GM23338 (cell line): ENCODE measurements around the gene SELENON. TPM values are rescaled to one million over a fixed set of nuclear protein-coding genes. Genes with fewer than 3 reads are reported as not detected.

ENCODE experiments used
- ATAC-seq: fragments of 200-7000 bp; cut with Tn5 transposase; 3 replicates; pipeline ENCODE4 v1.9.1; 2020
- DNase-seq: peaks from one replicate; pipeline ENCODE4 v3.0.0-alpha.2; 2015; ENCODE audit warnings: low spot score
- H2AFZ ChIP-seq: fragments of 200-600 bp; sonication (generic); 2 replicates; pipeline ENCODE4 v1.8.0; 2016; ENCODE audit warnings: antibody characterized with exemption, mild to moderate bottlenecking, moderate library complexity
- H3F3A ChIP-seq: fragments of 200-600 bp; sonication (generic); replicated peaks from 2 replicates; pipeline ENCODE4 v1.8.0; 2017; ENCODE audit warnings: antibody characterized with exemption, mixed run types, low read depth
- H3K27ac ChIP-seq: fragments of 200-600 bp; sonication (generic); 2 replicates; pipeline ENCODE4 v1.6.1; 2016; ENCODE audit warnings: low read depth
- H3K27me3 ChIP-seq: fragments of 200-600 bp; sonication (generic); 2 replicates; pipeline ENCODE4 v1.8.0; 2016; ENCODE audit warnings: mild to moderate bottlenecking, mixed run types, moderate library complexity; ENCODE audit not compliant: insufficient read depth
- H3K36me3 ChIP-seq: fragments of 200-600 bp; sonication (generic); 2 replicates; pipeline ENCODE4 v1.8.0; 2016; ENCODE audit warnings: mild to moderate bottlenecking; ENCODE audit not compliant: insufficient read depth
- H3K4me1 ChIP-seq: fragments of 200-600 bp; sonication (generic); 2 replicates; pipeline ENCODE4 v1.8.0; 2016; ENCODE audit warnings: mild to moderate bottlenecking, moderate library complexity; ENCODE audit not compliant: insufficient read depth
- H3K4me2 ChIP-seq: fragments of 200-600 bp; sonication (generic); 2 replicates; pipeline ENCODE4 v1.7.1; 2017; ENCODE audit warnings: mixed run types
- H3K4me3 ChIP-seq: fragments of 200-600 bp; sonication (generic); 2 replicates; pipeline ENCODE4 v1.6.1; 2016; ENCODE audit warnings: mixed run types
- H3K79me2 ChIP-seq: fragments of 200-600 bp; sonication (generic); replicated peaks from 2 replicates; pipeline ENCODE4 v1.8.0; 2017; ENCODE audit warnings: mild to moderate bottlenecking; ENCODE audit not compliant: insufficient read depth
- H3K9me2 ChIP-seq: fragments of 200-600 bp; sonication (generic); 2 replicates; pipeline ENCODE4 v1.8.0; 2017; ENCODE audit not compliant: insufficient read depth
- H4K20me1 ChIP-seq: fragments of 200-600 bp; sonication (generic); replicated peaks from 2 replicates; pipeline ENCODE4 v1.8.0; 2017; ENCODE audit warnings: mild to moderate bottlenecking; ENCODE audit not compliant: insufficient read depth
- H3K27ac Mint-ChIP-seq: 2 replicates; pipeline ENCODE4 v1.8.0; 2020; ENCODE audit warnings: inconsistent platforms, mild to moderate bottlenecking, moderate library complexity, mixed read lengths
- H3K27me3 Mint-ChIP-seq: 3 replicates; pipeline ENCODE4 v1.8.0; 2022; ENCODE audit warnings: low read depth, mild to moderate bottlenecking, moderate library complexity, mixed read lengths, inconsistent platforms; ENCODE audit not compliant: insufficient read depth, poor library complexity
- H3K36me3 Mint-ChIP-seq: 3 replicates; pipeline ENCODE4 v1.8.0; 2021; ENCODE audit warnings: low read depth, mild to moderate bottlenecking, inconsistent platforms, moderate library complexity, mixed read lengths
- H3K4me1 Mint-ChIP-seq: 3 replicates; pipeline ENCODE4 v1.8.0; 2020; ENCODE audit warnings: mild to moderate bottlenecking, inconsistent platforms, mixed read lengths
- H3K4me3 Mint-ChIP-seq: 3 replicates; pipeline ENCODE4 v1.8.0; 2021; ENCODE audit warnings: moderate library complexity, mild to moderate bottlenecking, inconsistent platforms, mixed read lengths
- H3K9me3 Mint-ChIP-seq: 3 replicates; pipeline ENCODE4 v1.8.0; 2020; ENCODE audit warnings: moderate library complexity, mild to moderate bottlenecking, inconsistent platforms, mixed read lengths
- CREB1 ChIP-seq: fragments of 250-450 bp; sonication (Bioruptor Pico); IDR thresholded peaks from 2 replicates; pipeline ENCODE4 v1.5.0; 2020; ENCODE audit warnings: low read depth, mild to moderate bottlenecking, moderate library complexity
- ETS1 ChIP-seq: IDR thresholded peaks from 2 replicates; pipeline ENCODE4 v1.6.1; 2016; ENCODE audit warnings: antibody characterized with exemption
- EZH2 ChIP-seq: fragments of 200-600 bp; sonication (generic); IDR thresholded peaks from one replicate; pipeline ENCODE4 v1.8.0; 2017; ENCODE audit warnings: antibody characterized with exemption, mild to moderate bottlenecking, low read depth; ENCODE audit not compliant: unreplicated experiment
- EZH2phosphoT487 ChIP-seq: fragments of 200-600 bp; sonication (generic); IDR thresholded peaks from one replicate; pipeline ENCODE4 v1.8.1; 2018; ENCODE audit warnings: antibody characterized with exemption; ENCODE audit not compliant: unreplicated experiment
- JUNB ChIP-seq: IDR thresholded peaks from one replicate; pipeline ENCODE4 v1.6.1; 2016; ENCODE audit warnings: antibody characterized with exemption; ENCODE audit not compliant: unreplicated experiment
- NANOG ChIP-seq: IDR thresholded peaks from 2 replicates; pipeline ENCODE4 v1.6.1; 2016; ENCODE audit warnings: antibody characterized with exemption, borderline replicate concordance
- POLR2AphosphoS5 ChIP-seq: IDR thresholded peaks from 2 replicates; pipeline ENCODE4 v1.6.1; 2016; ENCODE audit warnings: antibody characterized with exemption, low read depth
- REST ChIP-seq: IDR thresholded peaks from one replicate; pipeline ENCODE4 v1.6.1; 2018; ENCODE audit warnings: antibody characterized with exemption; ENCODE audit not compliant: unreplicated experiment
- STAT1 ChIP-seq: IDR thresholded peaks from one replicate; pipeline ENCODE4 v1.6.1; 2016; ENCODE audit warnings: antibody characterized with exemption; ENCODE audit not compliant: unreplicated experiment
- ZNF114 ChIP-seq: fragments of 250-450 bp; sonication (Bioruptor Pico); IDR thresholded peaks from 2 replicates; pipeline ENCODE4 v1.5.0; 2020; ENCODE audit warnings: mild to moderate bottlenecking, moderate library complexity
- ZNF331 ChIP-seq: fragments of 250-450 bp; sonication (Bioruptor Pico); IDR thresholded peaks from 2 replicates; pipeline ENCODE4 v1.5.0; 2020; ENCODE audit warnings: low read depth, mild to moderate bottlenecking, moderate library complexity
- ZNF462 ChIP-seq: fragments of 250-450 bp; sonication (Bioruptor Pico); IDR thresholded peaks from 2 replicates; pipeline ENCODE4 v1.5.0; 2020; ENCODE audit warnings: mild to moderate bottlenecking, moderate library complexity
- polyA plus RNA-seq: library from polyadenylated mRNA; unstranded; fragments of >200 nt; fragmentation: Nextera tagmentation; extraction: Ambion mirVana; gene quantifications from 2 replicates; pipeline ENCODE4 v1.2.1, GENCODE V29; 2016
- total RNA-seq: library from RNA; depleted of rRNA; stranded (reverse); fragments of >200 nt; shearing (Covaris generic); gene quantifications from 2 replicates; pipeline ENCODE4 v1.2.3, GENCODE V29; 2014
- TF ChIP-seq, protein P1 (sequence below), 2 experiments: fragments of 200-600 bp in 1 of 2; sonication (generic) in 1 of 2; conservative IDR thresholded peaks; 2 replicates each; pipeline versions ENCODE4 v1.5.1 to v1.6.1; 2016 to 2017; ENCODE audit warnings: antibody characterized with exemption in 2 of 2, low read depth in 2 of 2, mild to moderate bottlenecking in 2 of 2, moderate library complexity in 1 of 2

SELENON gene
- total and polyA plus RNA-seq, 2 experiments from 2014 or later: 17.9 to 93.2 TPM

DNA sequence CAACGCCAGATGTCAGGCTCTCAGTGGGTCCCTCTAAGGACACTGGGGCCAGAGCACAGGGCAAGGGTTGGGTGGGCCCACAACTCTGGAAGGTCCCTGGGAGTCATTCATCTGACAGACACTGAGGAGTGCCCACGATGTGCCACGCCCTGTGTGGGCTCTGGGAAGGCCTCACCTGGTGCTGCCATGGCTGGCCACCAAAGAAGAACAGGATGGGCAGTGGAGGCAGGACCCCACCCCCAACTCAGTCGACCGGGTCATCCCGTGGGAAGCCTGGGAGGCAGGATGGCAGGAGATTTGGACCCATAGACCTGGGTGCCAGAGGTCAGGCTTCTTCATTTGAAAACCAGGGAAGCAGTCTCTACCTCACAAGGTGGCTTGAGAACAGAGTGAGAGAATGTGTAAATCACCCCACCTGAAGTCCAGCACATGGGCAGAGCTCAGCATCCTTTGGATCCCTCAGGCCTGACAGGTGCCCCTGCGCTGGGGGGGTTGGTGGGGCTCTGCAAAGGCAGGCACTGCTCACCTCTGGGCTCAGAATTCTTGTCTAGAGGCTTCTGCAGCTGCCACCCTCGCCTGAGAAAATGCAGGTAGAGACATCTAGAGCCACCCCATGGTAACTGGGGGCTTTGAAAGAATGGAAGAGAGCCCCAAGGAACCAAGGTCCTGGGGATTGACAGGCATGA, 1.2 kb upstream of the SELENON start:
- DNase-seq: no peak
- Histone ChIP-seq H3K27me3 (no peaks in the 10 kb centered on the region), H3K4me1 (peaks cover 5% of the 10 kb centered on the region), H2AFZ (peak overlapping the region; percentile 98; the same call in 1 of the 2 replicates), H4K20me1 (peaks cover 3% of the 10 kb centered on the region; the same call in 1 of the 2 replicates), H3K4me3 (no peak overlapping the region), H3K79me2 (0 out of 2 replicates have a peak, but pooled peaks cover 7% of the 10 kb centered on the region), H3K36me3 (no peaks in the 10 kb centered on the region), H3K4me2 (no peak overlapping the region), H3K27ac (no peak overlapping the region), H3K9me2 (no peaks in the 10 kb centered on the region), H3F3A (peaks cover 8% of the 10 kb centered on the region; the same call in 1 of the 2 replicates)
- peaks cover 18% of the 10 kb centered on the region for H3K27me3 Mint-ChIP-seq
- H3K36me3 Mint-ChIP-seq: peaks cover 6% of the 10 kb centered on the region; the same call in 1 of the 3 replicates
- H3K27ac Mint-ChIP-seq: no peak overlapping the region
- H3K4me3 Mint-ChIP-seq: peak overlapping the region; percentile 66; the same call in 2 of the 3 replicates
- peaks cover 34% of the 10 kb centered on the region for H3K4me1 Mint-ChIP-seq
- no peaks in the 10 kb centered on the region for H3K9me3 Mint-ChIP-seq
- ATAC-seq: no peak
- no peak for TF ChIP-seq ZNF331
- TF ChIP-seq NANOG: no peak
- no peak for TF ChIP-seq ZNF462 (CRISPR knock-in tag)
- TF ChIP-seq STAT1: no peak
- no peak for TF ChIP-seq EZH2
- TF ChIP-seq ETS1: no peak
- no peak for TF ChIP-seq POLR2AphosphoS5
- no peak for TF ChIP-seq JUNB
- TF ChIP-seq CREB1 (CRISPR knock-in tag): no peak
- no peak for TF ChIP-seq EZH2phosphoT487
- TF ChIP-seq, protein P1, sequence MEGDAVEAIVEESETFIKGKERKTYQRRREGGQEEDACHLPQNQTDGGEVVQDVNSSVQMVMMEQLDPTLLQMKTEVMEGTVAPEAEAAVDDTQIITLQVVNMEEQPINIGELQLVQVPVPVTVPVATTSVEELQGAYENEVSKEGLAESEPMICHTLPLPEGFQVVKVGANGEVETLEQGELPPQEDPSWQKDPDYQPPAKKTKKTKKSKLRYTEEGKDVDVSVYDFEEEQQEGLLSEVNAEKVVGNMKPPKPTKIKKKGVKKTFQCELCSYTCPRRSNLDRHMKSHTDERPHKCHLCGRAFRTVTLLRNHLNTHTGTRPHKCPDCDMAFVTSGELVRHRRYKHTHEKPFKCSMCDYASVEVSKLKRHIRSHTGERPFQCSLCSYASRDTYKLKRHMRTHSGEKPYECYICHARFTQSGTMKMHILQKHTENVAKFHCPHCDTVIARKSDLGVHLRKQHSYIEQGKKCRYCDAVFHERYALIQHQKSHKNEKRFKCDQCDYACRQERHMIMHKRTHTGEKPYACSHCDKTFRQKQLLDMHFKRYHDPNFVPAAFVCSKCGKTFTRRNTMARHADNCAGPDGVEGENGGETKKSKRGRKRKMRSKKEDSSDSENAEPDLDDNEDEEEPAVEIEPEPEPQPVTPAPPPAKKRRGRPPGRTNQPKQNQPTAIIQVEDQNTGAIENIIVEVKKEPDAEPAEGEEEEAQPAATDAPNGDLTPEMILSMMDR (conservative IDR thresholded peaks at IDR 0.05; ENCODE audit: low read depth in 2 of 2): no peak
- no peak for TF ChIP-seq REST
- no peak for TF ChIP-seq ZNF114 (CRISPR knock-in tag)
